Cerebellar cortex (tissue), 1 donor: Measurements from ENCODE around the gene RASSF10.

Experiments
- DNase-seq: peaks from one replicate; pipeline ENCODE4 v3.0.0-alpha.2; 2015; ENCODE audit warnings: low spot score

RASSF10 gene

DNA sequence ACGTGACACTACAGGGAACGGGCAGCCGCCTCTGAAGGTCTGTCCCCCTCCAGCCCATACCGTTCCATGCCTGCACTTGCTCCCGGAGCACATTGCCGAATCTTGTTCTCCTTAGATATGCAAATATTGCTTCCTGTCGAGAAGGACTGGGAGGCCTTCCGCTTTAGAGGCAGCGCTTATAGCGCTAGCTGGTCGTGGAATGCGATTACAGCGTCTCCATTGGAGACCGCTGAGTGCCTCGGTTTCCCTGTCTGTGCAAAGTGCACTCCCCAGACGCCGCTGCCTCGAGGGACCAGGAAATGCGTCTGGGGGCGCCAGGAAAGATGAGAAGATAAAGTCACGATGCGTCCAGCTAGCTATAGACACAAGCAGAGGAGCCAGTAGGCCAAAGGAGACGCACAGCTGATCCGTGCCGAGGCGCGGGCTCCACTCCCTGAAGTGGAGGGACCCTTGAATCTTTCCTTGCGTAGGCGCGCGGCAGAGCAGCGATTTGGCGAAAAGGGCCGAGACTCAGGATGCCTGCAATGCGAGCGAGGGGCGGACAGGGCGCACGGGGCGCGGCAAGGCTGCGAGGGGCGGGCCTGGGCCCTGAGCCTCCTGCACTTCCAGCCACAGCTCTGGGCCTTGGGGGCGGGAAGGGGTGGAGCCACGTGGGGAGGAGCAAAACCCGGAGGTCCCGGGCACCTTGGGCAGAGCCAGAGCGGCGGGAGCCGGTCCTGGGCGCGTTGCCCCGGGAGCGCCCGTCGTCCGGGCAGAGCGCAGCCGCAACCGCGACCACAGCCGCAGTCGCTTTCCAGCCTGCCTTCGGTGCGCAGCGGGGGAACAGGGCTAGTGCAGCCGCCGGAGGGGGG is at the start of gene RASSF10:
TSS of gene RASSF10 (plus strand) at position 692 of the 851 bp plus-strand sequence. CDS start 261 bp downstream, outside the sequence.
- no peak for DNase-seq

DNA sequence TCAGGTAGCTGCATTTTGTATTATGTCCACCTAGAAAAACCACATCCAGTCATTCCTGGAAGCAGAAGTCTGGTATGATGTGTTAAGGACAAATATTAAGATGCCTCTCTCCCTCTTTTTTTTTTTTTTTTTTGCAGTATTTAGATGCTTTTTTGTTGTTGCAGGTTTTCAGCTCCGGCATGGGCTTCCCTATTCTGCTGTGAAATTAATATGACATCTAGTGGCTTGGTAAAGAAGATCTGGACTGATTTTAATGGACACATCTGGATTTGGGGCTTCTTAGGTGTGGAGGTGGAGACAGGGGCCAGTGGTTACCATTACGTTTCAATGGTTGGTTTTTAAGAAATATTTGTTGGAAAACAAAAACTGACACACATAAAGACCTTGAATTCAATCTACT is 47.5 kb upstream of the RASSF10 start:
- no peak for DNase-seq

DNA sequence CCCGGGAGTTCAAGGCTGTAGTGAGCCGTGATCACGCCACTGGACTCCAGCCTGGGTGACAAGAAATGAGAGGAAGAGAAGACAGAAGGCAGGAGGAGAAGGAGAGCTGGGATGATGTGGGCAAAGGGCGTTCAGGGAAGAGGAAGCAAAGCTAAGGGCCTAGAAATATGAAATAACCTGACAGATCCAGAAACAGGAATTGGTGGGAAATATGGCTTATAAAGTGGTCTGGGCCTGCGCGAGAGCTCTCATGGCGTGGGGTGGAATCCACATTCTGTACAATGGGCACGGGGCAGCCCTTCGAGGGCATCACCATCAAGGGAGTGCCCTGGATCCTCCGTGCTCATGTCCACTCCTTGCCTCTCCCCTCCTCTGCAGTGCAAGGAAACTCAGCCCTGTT is 46.8 kb upstream of the RASSF10 start:
- DNase-seq = no peak

- DNase-seq = no peak
These were observed 46.1 kb upstream of the RASSF10 start for GRCh38 chr11:12963051-12963450.

DNA sequence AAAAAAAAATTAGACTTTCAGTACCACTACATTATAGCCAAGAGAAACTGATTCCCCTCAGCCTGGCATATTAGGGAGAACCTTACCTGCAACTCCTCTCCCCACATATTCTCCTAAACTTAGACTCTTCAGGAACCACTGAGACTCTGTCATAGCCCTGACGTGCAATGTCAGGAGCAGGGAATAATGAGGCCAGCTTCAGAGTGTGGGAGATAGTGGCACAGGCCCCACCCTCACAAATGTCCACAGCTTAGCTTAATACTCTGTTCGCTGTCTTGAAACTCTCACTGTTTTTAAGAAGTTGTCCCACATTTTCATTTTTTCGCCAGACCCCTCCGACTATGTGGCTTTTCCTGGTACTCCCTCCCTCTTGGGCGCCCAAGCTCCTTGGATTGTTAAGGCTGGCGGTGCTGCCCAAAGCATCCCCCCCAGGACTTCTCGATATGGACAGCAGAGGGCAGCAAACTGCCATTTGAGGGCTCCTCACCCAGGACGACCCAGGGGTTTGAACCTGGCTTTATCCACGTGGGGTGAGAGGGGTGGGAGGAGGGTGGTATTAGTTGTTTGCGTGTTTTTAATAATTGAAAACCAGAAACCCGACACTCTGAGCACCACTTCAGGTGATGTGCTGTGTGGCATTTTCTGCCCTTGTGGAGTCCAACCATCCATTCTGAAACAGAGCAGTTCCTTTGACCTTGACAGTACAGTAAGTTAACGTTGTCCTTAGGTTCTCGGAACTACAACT is 45.2 kb upstream of the RASSF10 start:
- DNase-seq = peak; percentile 48

GRCh38 chr11:12964650-12965049 is 44.5 kb upstream of the RASSF10 start:
- no peak for DNase-seq

DNA sequence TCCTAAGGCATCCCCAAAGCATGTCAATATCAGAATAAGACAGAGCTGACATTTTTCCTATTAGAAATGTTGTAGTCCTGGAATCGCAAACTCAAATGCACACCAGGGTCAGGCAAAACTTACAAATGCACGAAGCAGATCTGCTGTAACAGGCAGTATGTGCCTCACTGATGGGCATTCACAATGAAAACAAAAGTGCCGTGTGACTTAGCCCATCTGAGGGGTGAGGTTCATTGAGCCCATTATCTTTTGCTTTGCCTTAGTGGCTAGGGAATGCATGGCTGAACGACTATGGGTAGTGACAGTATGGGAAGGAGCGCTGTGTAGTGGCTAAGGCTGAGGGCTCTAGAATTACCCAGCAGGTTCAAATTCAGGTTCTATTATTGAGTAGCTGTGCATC is 43.1 kb upstream of the RASSF10 start:
- no peak for DNase-seq

- DNase-seq = no peak
These were observed 41.0 kb upstream of the RASSF10 start for GRCh38 chr11:12968101-12968500.

- no peak for DNase-seq
These were observed 40.3 kb upstream of the RASSF10 start for GRCh38 chr11:12968826-12969225.

DNA sequence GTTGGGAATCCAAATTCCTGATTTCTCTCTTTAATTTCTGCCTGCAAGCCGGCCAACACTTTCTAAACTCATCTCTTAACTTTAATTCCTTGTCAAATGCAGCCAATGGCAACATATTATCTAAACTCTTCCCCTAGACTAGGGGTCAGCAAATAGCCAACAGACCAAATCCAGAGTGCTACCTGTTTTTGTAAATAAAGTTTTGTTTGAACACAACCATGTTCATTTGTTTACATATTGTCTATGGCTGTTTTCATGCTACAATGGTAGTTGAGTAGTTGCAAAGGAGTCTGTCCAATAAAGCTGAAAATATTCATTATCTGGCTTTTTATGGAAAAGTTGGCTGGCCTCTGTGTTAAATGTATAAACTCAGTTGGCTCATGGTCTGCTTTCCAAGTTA is 37.2 kb upstream of the RASSF10 start:
- no peak for DNase-seq

DNA sequence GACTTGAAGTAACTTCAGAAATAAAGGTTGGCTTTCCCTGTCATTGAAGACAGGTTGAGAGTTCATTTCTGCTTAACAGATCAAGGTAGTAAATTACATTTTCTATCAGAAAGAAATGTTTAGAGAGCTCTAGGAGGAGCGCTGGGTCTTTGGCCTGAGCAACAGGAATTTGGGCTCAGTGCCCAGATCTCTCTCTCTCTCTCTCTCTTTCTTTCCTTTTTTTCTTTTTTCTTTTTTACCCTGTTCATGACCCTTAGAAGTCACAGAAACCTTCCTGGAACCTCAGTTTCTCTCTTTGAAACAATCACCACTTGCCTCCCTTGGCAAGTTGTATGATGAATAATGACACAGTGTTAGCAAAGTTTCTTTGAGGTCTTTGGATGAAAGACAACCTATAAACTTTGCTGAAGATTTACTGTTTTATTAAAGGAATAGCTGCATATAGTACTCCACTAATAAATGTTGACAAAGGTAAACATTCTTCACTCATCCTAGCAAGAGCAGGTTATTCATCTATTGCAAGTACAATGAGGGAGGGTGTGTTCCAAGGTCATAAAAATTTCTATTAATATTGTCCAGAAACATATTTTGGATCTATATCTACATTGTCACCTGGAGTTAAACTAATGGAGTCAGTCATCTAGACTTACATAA is 35.5 kb upstream of the RASSF10 start:
- no peak for DNase-seq

GRCh38 chr11:12975195-12975594 is 33.9 kb upstream of the RASSF10 start:
- DNase-seq = no peak

DNA sequence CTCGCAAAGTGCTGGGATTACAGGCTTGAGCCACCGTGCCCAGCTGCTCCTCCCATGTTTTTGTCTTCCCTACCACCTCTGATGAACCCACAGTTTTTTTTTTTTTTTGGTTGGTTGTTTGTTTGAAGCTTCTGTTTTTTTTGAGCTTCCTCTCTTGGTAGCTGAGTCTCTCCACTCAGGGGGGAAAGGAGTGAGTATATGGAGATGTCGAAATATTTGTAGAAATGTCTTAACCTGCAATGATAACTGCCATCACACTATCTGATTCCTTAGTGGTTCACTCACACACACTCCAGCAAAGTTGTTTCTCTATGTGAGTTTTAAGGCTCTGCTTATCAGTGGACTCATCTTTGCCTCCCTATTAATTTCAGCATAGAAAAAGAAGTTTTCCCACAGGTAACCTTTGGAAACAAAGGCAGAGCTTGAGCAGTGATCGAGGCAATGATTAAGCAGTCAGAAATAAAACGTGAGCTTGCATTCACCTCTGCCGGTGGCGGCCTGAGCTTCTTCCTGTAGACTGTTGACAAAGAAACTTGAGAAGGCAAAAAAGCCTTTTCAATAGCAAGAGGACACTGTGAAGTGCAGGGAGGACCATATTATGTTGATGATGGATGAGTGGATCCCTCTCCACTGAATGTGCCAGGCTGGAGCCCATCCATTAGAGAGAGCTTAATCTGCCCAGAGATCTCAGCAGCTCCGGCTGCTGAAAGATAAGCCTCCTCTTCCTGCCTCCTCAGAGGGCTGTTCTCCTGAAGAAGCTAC is 29.0 kb upstream of the RASSF10 start:
- DNase-seq = no peak

DNA sequence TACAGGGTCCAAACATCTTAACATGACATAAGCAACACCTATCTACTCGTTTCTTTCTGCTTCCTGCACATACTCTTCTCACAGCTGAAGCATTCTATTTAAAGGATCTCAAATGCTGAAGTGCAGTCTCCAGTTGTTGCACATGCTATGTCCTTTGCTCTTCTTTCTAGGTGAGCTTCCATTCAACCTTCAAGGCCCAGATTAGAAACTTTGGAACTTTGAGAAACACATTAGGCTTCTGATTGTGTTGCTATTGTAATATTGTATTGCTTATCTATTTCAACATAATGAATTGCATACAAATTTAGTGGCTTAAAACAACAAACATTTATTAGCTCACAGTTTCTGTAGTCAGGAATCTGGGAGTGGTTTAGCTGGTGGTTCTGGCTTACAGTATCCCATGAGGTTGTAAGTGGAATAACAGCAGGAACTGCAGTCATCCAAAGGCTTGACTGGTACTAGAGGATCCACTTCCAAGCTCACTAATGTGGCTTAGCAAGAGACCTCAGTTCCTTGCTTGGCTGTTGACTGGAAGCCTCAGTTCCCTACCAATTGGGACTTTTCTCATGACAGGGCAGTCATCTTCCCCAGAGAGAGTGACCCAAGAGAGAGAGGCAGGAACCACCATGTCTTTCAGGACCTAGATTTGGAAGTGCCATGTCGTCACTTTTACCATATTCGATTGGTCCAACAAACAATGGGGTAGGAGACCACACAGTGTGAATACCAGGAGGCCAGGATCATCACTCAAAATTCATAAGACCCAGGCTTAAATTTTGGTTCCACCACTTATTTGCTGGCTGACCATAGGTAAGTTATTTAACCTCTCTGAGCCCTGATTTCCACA is 27.2 kb upstream of the RASSF10 start:
- no peak for DNase-seq

DNA sequence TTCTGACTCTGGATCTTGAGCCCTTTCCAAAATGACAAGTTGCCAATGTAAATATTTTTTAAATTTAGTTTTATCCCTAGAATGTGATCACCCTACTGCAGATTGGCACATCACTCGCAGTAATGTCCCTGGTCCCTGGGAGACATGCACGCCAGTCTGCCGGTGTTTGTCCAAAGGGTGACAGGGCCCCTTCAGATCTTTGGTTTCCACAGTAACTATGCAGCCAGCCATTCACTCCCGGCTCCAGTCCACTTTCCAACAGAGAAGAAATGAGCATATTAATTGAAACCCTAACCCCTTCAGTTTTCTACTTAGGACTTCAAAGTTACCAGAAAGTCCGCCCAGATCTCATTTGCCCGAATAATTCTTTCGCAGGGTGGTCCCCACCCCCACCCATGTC is 25.8 kb upstream of the RASSF10 start:
- DNase-seq = no peak

- DNase-seq = no peak
These were observed 22.8 kb upstream of the RASSF10 start for GRCh38 chr11:12986194-12986898.

DNA sequence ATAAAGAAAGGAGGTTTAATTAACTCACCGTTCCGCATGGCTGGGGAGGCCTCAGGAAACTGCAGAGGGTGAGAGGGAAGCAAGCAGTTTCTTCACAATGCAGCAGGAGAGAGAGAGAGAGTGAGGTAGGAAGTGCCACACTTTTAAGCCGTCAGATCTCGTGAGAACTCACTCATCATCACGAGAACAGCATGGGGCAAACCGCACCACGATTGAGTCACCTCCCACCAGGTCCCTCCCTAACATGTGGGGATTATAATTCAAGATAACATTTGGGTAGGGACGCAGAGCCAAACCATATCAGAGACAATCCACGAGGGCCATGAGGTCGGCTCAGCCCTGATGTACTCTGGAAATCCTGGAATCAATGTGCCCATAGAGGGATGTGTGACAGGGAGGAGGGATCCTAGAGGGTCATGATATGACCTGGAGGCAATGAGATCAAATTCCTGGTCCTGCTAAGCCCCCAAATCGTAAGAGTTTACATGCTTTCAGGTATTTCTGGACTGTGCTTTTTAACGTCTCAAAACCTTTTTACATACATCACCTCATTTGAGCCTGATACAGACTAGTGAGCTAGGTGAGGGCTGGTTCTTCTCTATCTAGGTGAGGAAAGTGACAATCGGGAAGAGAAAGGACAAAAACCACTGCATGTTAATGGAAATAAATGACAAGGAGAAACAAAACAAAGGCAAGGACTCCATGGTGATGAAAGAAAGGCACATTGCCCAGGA is 19.5 kb upstream of the RASSF10 start:
- no peak for DNase-seq

GRCh38 chr11:12990162-12990480 is 19.0 kb upstream of the RASSF10 start:
- DNase-seq = no peak

GRCh38 chr11:12991426-12991825 is 17.7 kb upstream of the RASSF10 start:
- DNase-seq = no peak

- no peak for DNase-seq
These were observed 15.5 kb upstream of the RASSF10 start for GRCh38 chr11:12993626-12994025.
